HG03045 (cell line): ENCODE data around the gene RHOH.
"Not testable (repeated sequence)": the region's sequence is repeated elsewhere in the genome, so short reads cannot be mapped to it uniquely, and the experiment has no call there.

Experiments used
- ATAC-seq: cut with Tn5 transposase; IDR thresholded peaks from one replicate; pipeline ENCODE4 v1.9.1; 2021; ENCODE audit warnings: mild to moderate bottlenecking, moderate library complexity; ENCODE audit not compliant: unreplicated experiment

RHOH gene

DNA sequence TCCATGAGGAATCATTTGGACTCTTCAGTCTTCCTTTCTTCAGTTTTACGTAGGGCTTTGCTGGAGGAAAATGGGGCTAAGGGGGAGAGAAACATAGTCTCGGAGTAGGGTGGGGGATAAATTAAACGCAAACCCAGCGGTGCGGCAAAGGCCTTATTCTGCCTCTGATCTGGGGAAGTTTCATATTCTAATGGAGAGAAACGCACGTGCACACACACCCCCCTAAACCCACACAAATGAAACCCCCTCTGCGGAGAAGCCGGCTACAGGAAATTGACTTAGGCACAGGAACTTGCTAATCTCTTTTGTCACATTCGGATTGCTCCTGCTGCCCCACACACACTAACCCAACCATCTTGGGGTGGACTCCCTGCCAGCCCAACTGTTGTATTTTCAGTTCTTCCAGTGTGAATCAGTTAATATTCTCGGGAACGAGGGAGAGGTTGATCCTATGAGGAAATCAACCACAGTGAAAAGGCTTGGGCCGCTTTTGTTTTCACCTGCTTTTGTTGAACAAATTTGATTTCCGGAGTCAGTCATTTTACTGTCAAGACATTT lies at the start of gene RHOH:
RHOH (plus strand) TSS at position 308 of the 558 bp plus-strand sequence. CDS start 46,356 bp downstream, outside the sequence.
- ATAC-seq: no peak

DNA sequence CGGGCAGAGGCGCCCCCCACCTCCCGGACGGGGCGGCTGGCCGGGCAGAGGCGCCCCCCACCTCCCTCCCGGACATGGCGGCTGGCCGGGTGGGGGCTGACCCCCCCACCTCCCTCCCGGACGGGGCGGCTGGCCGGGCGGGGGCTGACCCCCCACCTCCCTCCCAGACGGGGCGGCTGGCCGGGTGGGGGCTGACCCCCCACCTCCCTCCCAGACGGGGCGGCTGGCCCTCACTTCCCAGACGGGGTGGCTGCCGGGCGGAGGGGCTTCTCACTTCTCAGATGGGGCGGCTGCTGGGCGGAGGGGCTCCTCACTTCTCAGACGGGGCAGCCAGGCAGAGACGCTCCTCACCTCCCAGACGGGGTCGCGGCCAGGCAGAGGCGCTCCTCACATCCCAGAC lies 49.3 kb upstream of the RHOH start:
- ATAC-seq: not testable (repeated sequence)

GRCh38 chr4:40149960-40150385 lies 46.9 kb upstream of the RHOH start:
- no peak for ATAC-seq

DNA sequence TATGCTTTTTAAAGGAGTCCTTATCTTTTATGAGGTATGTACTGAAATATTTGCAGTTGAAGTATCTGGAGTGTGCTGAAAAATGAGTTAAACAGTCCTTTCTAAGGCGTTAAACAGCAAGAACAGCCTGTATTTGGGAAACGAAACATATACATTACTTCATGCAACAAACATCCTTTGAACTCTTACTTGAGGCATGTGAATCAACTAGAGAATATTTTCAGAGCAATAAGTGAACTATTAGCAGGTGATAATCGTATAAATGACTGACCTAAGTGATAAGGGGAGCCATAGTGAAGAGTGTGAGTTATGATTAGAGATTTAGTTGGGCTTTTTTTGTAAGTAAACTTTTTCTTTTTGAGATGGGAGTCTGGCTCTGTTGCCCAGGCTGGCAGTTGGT lies 45.9 kb upstream of the RHOH start:
- no peak for ATAC-seq

- no peak for ATAC-seq
These were observed 44.2 kb upstream of the RHOH start for GRCh38 chr4:40152637-40153036.

GRCh38 chr4:40157436-40157835 lies 39.4 kb upstream of the RHOH start:
- ATAC-seq: no peak

DNA sequence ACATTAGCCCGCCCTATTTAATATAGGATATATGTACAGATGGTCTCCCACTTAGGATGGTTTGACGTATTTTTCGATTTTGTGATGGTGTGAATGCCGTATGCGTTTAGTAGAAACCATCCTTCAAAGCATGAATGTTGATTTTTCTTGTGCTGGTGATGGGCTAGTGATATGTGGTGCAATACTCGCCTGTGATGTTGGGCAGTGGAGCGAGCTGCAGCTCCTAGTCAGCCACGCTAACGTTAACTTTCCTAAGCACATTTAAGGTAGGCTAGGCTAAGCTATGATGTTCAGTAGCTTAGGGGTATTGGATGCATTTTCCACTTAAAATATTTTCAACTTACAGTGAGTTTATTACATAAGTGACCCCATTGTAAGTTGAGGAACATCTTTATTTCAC lies 36.6 kb upstream of the RHOH start:
- no peak for ATAC-seq

DNA sequence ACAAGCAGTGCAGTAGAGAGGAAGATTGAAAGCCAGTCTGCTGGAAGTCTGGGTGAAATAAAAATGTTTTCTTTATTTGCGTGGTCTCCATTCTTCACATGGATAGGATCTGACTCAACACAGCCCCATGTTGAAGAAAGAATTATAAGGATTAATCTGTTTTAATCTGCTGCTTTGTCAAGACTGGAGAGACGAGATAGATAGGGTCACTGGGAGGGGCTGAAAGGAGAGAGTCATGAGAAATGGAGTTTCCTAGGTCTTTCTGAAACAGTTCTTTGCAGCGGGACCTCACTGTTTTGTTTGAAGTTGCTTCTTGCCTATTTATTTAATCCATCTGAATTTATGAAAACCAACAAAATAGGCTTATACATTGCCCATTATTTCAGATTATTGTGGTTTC lies 32.4 kb upstream of the RHOH start:
- no peak for ATAC-seq

- no peak for ATAC-seq
These were observed 30.9 kb upstream of the RHOH start for GRCh38 chr4:40165916-40166315.

GRCh38 chr4:40168070-40168469 lies 28.8 kb upstream of the RHOH start:
- ATAC-seq: no peak

DNA sequence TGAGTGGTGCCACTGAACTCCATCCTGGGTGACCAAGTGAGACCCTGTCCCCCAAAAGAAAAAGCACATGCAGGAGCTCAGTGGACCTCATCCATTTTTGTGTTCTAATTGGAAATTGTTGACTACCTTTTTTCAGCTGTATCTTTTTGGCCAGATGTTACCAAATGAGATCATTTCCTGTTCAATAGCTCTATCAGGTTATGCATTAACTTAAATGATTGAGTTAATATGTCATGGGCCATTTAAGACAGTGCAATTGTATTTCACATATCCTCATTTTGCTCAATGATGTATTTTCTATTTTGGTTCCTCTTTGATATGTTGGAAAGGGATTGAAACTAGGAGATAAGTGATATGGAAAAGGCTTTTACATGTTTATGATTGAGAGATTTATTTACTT lies 26.2 kb upstream of the RHOH start:
- ATAC-seq: no peak

- ATAC-seq: peak; percentile 49
These were observed 23.4 kb upstream of the RHOH start for GRCh38 chr4:40173470-40173875.

DNA sequence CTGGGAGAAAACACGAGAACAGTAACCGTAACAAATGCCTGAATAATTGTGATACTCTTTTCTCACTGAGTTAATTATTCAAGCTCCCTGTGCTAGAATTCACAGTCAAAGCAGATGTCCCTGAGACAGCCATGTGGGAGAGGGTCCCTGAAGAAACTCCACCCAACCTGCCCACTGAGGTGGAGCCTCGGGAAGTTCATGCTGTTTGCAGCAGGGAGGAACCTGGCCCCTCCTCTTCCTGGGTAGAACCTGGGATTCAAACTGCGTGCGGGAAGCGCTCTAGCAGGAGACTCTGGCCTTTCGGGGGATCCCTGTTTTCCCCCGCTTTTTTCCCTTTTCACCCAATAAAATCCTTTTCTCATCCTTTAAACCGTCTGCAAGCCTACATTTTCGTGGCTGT lies 20.2 kb upstream of the RHOH start:
- no peak for ATAC-seq

GRCh38 chr4:40177591-40177990 lies 19.2 kb upstream of the RHOH start:
- no peak for ATAC-seq

- no peak for ATAC-seq
These were observed 18.2 kb upstream of the RHOH start for GRCh38 chr4:40178672-40179071.

GRCh38 chr4:40179360-40179759 lies 17.5 kb upstream of the RHOH start:
- ATAC-seq: no peak

DNA sequence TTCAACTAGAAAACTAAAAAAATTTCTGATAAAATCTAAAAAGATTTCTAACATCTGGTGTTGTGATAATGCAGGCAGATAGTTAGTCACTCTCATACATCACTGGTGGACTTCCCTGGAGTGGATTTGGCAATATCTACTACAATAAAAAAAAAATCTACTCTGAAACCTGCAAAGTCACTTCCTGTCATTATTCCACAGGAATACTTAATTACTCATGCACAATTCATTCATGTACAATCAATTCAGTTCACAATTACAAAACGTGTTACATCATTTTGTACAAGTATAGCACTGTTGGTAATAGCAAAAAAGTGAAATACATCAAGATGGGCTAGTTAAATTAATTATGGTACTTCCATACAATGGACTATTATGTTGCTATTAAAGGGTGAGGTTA lies 16.5 kb upstream of the RHOH start:
- no peak for ATAC-seq

- ATAC-seq: no peak
These were observed 14.8 kb upstream of the RHOH start for GRCh38 chr4:40182001-40182400.

GRCh38 chr4:40182954-40183353 lies 13.9 kb upstream of the RHOH start:
- ATAC-seq: no peak

DNA sequence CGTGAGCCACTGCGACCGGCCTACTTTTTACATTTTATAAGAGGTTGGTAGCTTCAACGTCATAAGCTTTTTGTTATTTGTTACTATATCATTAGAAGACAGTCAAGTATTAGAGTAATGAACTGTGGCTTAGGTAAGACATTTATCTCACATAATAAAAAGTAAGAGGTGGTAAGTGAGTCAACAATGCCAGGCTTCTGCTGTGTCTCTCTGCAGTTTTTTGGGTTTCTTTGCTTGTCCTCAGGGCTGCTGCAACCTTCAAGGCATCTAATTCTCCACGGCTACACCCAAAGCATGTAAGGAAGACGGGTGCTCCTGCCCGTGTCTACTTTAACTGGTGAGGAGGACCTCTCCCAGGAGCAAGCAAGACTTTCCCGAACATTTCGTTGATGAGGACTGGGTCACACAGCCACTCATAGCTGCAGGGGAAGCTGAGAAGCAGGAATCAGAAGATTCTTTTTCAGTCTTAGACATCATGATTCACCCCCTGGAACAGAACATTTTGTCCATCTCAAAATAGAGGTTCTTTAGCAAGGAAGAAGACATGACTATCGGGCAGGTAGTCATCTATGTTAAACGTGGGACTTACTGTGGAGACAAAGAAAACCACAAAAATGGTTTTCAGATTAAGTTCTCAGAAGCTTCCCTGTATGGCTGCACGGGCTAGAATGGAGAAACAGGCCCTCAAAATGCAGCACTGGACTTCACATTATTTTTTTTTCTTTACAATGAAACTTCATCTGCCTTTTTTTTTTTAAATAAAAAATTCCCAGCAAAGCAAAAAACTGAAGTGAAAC lies 13.0 kb upstream of the RHOH start:
- no peak for ATAC-seq

- ATAC-seq: no peak
These were observed 10.8 kb upstream of the RHOH start for GRCh38 chr4:40185830-40186664.

DNA sequence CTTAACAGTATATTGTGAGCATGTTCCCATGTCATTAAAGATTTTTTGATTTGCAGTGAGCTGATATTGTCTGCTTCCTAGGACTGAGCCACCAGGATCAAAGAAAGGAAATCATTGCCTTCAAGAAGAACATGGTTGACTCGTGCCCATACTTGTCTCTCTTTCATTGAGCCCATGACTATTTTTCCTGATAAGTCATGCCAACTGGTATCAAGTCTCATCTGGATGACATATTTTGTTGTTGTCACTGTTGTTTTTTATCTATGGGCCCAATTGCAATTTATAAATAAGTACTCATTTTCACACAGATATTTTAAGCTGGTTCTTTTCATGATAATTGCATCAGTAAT lies 10.2 kb upstream of the RHOH start:
- ATAC-seq: no peak
